PC-3 (cell line): ENCODE measurements around the gene NRL. TPM values are rescaled to one million over a fixed set of nuclear protein-coding genes. Genes with fewer than 3 reads are reported as not detected.

Source experiments
- ATAC-seq: fragments of 200-7000 bp; cut with Tn5 transposase; 2 replicates; pipeline ENCODE4 v1.9.1; 2020; ENCODE audit warnings: mild to moderate bottlenecking, moderate library complexity
- BruUV-seq: library from RNA; stranded (reverse); fragments of 400-500 nt; replicated peaks from 2 replicates; lab custom pipeline; 2021; lab: Mats Ljungman, UMichigan
- CTCF ChIA-PET: fragments of 300-600 bp; sonication (Branson Sonifier 250); formaldehyde crosslinking; loops from one replicate; lab custom pipeline; 2022; ENCODE audit warnings: antibody characterized with exemption; lab: Charles Lee
- POLR2A ChIA-PET: fragments of 300-600 bp; sonication (Branson Sonifier 250); formaldehyde crosslinking; loops from one replicate; lab custom pipeline; 2022; ENCODE audit warnings: antibody characterized with exemption; ENCODE audit not compliant: unreplicated experiment; lab: Charles Lee
- DNase-seq: peaks from one replicate; pipeline ENCODE4 v3.0.0-alpha.2; 2015
- H2AFZ ChIP-seq: fragments of 300-600 bp; sonication (generic); 2 replicates; pipeline ENCODE4 v1.6.0; 2016; ENCODE audit warnings: antibody characterized with exemption, low read length
- H3F3A ChIP-seq: fragments of 300-600 bp; sonication (generic); one replicate; pipeline ENCODE4 v1.6.0; 2017; ENCODE audit warnings: antibody characterized with exemption, low read length, control low read depth, mild to moderate bottlenecking; ENCODE audit not compliant: unreplicated experiment
- H3K27ac ChIP-seq: fragments of 300-600 bp; sonication (generic); 2 replicates; pipeline ENCODE4 v1.5.1; 2016; ENCODE audit warnings: mild to moderate bottlenecking, low read length
- H3K27me3 ChIP-seq: fragments of 300-600 bp; sonication (generic); 2 replicates; pipeline ENCODE4 v1.6.1; 2016; ENCODE audit warnings: low read length, mixed read lengths
- H3K36me3 ChIP-seq: fragments of 300-600 bp; sonication (generic); 2 replicates; pipeline ENCODE4 v1.6.1; 2016; ENCODE audit warnings: low read depth, mixed run types, low read length, mixed read lengths
- H3K4me1 ChIP-seq: fragments of 300-600 bp; sonication (generic); 2 replicates; pipeline ENCODE4 v1.5.1; 2016; ENCODE audit warnings: low read length; ENCODE audit not compliant: insufficient read depth
- H3K4me2 ChIP-seq: fragments of 300-600 bp; sonication (generic); 2 replicates; pipeline ENCODE4 v1.6.0; 2016; ENCODE audit warnings: low read length
- H3K4me3 ChIP-seq: fragments of 300-600 bp; sonication (generic); 2 replicates; pipeline ENCODE4 v1.5.1; 2016; ENCODE audit warnings: mild to moderate bottlenecking, low read length, mixed read lengths
- H3K79me2 ChIP-seq: fragments of 300-600 bp; sonication (generic); 2 replicates; pipeline ENCODE4 v1.6.1; 2017; ENCODE audit warnings: low read length, mixed read lengths
- H3K9ac ChIP-seq: fragments of 300-600 bp; sonication (generic); 2 replicates; pipeline ENCODE4 v1.6.0; 2016; ENCODE audit warnings: mild to moderate bottlenecking, low read length
- H3K9me2 ChIP-seq: fragments of 300-600 bp; sonication (generic); replicated peaks from 2 replicates; pipeline ENCODE4 v1.6.1; 2016; ENCODE audit warnings: mixed run types, low read length, mixed read lengths
- H3K9me3 ChIP-seq: fragments of 300-600 bp; sonication (generic); 2 replicates; pipeline ENCODE4 v1.6.1; 2016; ENCODE audit warnings: low read length, mixed read lengths
- H4K20me1 ChIP-seq: fragments of 300-600 bp; sonication (generic); 2 replicates; pipeline ENCODE4 v1.6.1; 2016; ENCODE audit warnings: low read length, mixed read lengths
- CTCF ChIP-seq: fragments of 300-600 bp; sonication (generic); conservative IDR thresholded peaks from 2 replicates; pipeline ENCODE4 v1.5.1; 2017; ENCODE audit warnings: antibody characterized with exemption, low read depth, mild to moderate bottlenecking, low read length
- EZH2 ChIP-seq: fragments of 300-600 bp; sonication (generic); IDR thresholded peaks from one replicate; pipeline ENCODE4 v1.6.1; 2017; ENCODE audit warnings: antibody characterized with exemption, mild to moderate bottlenecking, low read length; ENCODE audit not compliant: unreplicated experiment
- EZH2phosphoT487 ChIP-seq: fragments of 300-600 bp; sonication (generic); IDR thresholded peaks from 2 replicates; pipeline ENCODE4 v1.6.1; 2018; ENCODE audit warnings: mild to moderate bottlenecking, antibody characterized with exemption, low read length, borderline replicate concordance
- intact Hi-C: fragments of 100-400 bp; cut with micrococcal nuclease; formaldehyde crosslinking; loops from 2 replicates; pipeline ENCODE4 v1.9.0; 2023
- total RNA-seq: library from RNA; depleted of rRNA; stranded (reverse); fragments of >200 nt; gene quantifications from 2 replicates; pipeline ENCODE4 v1.2.3, GENCODE V29; 2014

Gene NRL
- total RNA-seq, 1 experiment from 2014 or later = 1.5 TPM

- CTCF ChIA-PET = no interaction called here
- BruUV-seq = no TSS peak
- H3K27ac ChIP-seq = no peak overlapping the region
Measured at GRCh38 chr14:24132061-24132685, 17.4 kb upstream of the NRL start.

GRCh38 chr14:24131549-24131966 is 16.8 kb upstream of the NRL start:
- Histone ChIP-seq H3K36me3 (no peaks in the 10 kb centered on the region), H3K4me2 (no peak overlapping the region), H3K9me2 (no peaks in the 10 kb centered on the region), H2AFZ (no peak overlapping the region), H3K9ac (no peak overlapping the region), H3F3A (no peaks in the 10 kb centered on the region), H3K27me3 (no peaks in the 10 kb centered on the region), H3K9me3 (no peaks in the 10 kb centered on the region), H3K4me3 (no peak overlapping the region), H4K20me1 (no peaks in the 10 kb centered on the region), H3K79me2 (peaks cover 2% of the 10 kb centered on the region; the same call in 1 of the 2 replicates), H3K4me1 (peaks cover 7% of the 10 kb centered on the region), H3K27ac (no peak overlapping the region)
- CTCF ChIA-PET = no interaction called here
- POLR2A ChIA-PET = no interaction called here
- no peak for ATAC-seq
- DNase-seq = no peak
- intact Hi-C loops = no loop called here
- BruUV-seq = no TSS peak
- TF ChIP-seq EZH2phosphoT487 = no peak
- no peak for TF ChIP-seq EZH2
- TF ChIP-seq CTCF = no peak

More at GRCh38 chr14:24132061-24132685, 17.4 kb upstream of the NRL start:
- Histone ChIP-seq H2AFZ (no peak overlapping the region), H3K79me2 (peaks cover 6% of the 10 kb centered on the region; the same call in 1 of the 2 replicates), H3K9me3 (no peaks in the 10 kb centered on the region), H3K27me3 (no peaks in the 10 kb centered on the region), H3K9me2 (no peaks in the 10 kb centered on the region), H3K9ac (no peak overlapping the region), H3K4me2 (no peak overlapping the region), H3K36me3 (no peaks in the 10 kb centered on the region), H4K20me1 (no peaks in the 10 kb centered on the region), H3F3A (no peaks in the 10 kb centered on the region), H3K4me3 (no peak overlapping the region), H3K4me1 (peaks cover 13% of the 10 kb centered on the region)
- TF ChIP-seq CTCF = no peak
- TF ChIP-seq EZH2phosphoT487 = no peak
- TF ChIP-seq EZH2 = no peak
- DNase-seq = no peak
- ATAC-seq = no peak
- POLR2A ChIA-PET = no interaction called here
- intact Hi-C loops = no loop called here

DNA sequence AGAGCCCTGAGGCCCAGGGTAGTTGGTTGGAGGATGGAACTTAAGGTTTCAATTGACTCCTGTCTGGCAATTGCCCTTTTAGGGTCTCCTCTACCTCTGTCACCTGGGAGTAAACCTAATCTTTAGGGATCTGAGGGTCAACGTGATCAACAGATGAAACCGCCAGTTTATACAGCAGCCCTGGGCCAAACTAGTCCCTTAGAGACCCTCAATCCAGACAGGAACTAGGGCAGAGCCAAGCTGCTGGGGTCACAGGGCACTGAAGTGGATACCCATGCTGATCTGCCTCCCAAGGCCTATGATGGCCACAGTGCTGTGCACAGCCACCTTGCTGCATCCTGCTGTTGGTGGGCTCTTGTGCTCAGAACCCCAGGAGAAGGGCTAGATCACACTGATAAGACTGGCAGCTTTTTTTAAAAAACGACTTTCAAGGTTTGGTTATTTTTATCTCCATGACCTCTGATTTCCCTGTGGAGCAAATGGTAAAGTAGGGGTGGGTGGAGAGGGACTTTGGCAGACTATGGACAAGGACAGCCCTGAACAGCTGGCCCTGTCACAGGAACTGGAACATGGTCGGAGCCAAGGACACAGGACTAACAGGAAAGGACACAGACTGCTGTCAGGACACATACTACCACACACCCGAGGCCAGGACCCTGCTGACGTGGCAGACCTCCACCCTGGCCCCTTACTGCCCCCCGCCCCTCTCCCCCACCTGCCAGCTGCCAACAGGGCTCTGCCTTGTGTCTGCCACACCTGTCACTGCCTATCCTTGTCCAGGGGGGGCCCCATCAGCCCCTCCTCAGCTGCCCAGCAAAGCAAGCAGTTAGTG is 16.2 kb upstream of the NRL start:
- Histone ChIP-seq H3K4me3 (no peak overlapping the region), H4K20me1 (no peaks in the 10 kb centered on the region), H3K9me3 (no peaks in the 10 kb centered on the region), H3K4me2 (no peak overlapping the region), H3F3A (no peaks in the 10 kb centered on the region), H2AFZ (no peak overlapping the region), H3K36me3 (no peaks in the 10 kb centered on the region), H3K79me2 (no peaks in the 10 kb centered on the region), H3K27me3 (no peaks in the 10 kb centered on the region), H3K9ac (no peak overlapping the region), H3K4me1 (peaks cover 6% of the 10 kb centered on the region), H3K27ac (no peak overlapping the region), H3K9me2 (no peaks in the 10 kb centered on the region)
- TF ChIP-seq EZH2phosphoT487 = no peak
- TF ChIP-seq EZH2 = no peak
- TF ChIP-seq CTCF = no peak
- CTCF ChIA-PET = interaction anchor here (0.6 kb wide), 1 partner anchor 73 kb away, joined by 3 read pairs; no protein-coding TSS in a partner anchor
- POLR2A ChIA-PET = no interaction called here
- ATAC-seq (no peak), DNase-seq (no peak)
- no TSS peak for BruUV-seq
- intact Hi-C loops = no loop called here
